Measurements from ENCODE around the gene SCUBE3. TPM values are rescaled to one million over a fixed set of nuclear protein-coding genes. Genes with fewer than 3 reads are reported as not detected.

The SCUBE3 gene
- total and polyA plus RNA-seq, 9 of the 15 experiments (the other 6 are each of a cell fraction or from before 2014, with no cell fraction given): 0.01 to 0.11 TPM; not detected in 7

GRCh38 chr6:35267897-35268296 lies 54.1 kb downstream of the SCUBE3 start:
- in situ Hi-C loops (cut with MboI) (no loop called here), intact Hi-C loops (cut with micrococcal nuclease) (no loop called here)
- H3K4me1 ChIP-seq (replicated peaks in 1 of 2; ENCODE audit: control insufficient read depth in 2 of 2, insufficient read depth in 2 of 2, low read length in 2 of 2): peaks cover 13 to 34% of the 10 kb centered on the region in 2 experiments
- ATAC-seq (no peak), FAIRE-seq (no peak), DNase-seq (ENCODE audit: extremely low read depth in 1 of 4, low spot score in 3 of 4) (no peak)
- H3K9me1 ChIP-seq (ENCODE audit: control insufficient read depth, insufficient read depth, low read length): no peaks in the 10 kb centered on the region
- ChIA-PET POLR2A (interaction anchor here (0.6 to 3.2 kb wide), 3 partner anchors 9 to 204 kb away, joined by 3 to 34 read pairs (median 5); partner anchors contain the start of gene ZNF76), CTCF (ENCODE audit: low intra/inter-chr PET ratio) (no interaction called here)
- H3K27me3 ChIP-seq (ENCODE audit: control insufficient read depth in 2 of 2, insufficient read depth in 2 of 2, low read length in 2 of 2): no peaks in the 10 kb centered on the region
- whole genome bisulfite sequencing (ENCODE audit: insufficient coverage, low coverage, missing lambda C conversion rate): 42% methylated on average over 2 of the region's 2 CpGs
- H3K4me3 ChIP-seq: no peak overlapping the region
- H3K79me2 ChIP-seq (ENCODE audit: control insufficient read depth, insufficient read depth, low read length): no peaks in the 10 kb centered on the region
- no peaks in the 10 kb centered on the region for H3K36me3 ChIP-seq (ENCODE audit: control insufficient read depth, insufficient read depth, low read length)
- H4K20me1 ChIP-seq (replicated peaks; ENCODE audit: control insufficient read depth, insufficient read depth, low read length): no peaks in the 10 kb centered on the region
- no TSS peak for BruUV-seq (replicated peaks)
- H3K27ac ChIP-seq (ENCODE audit: extremely low read depth, low read depth, low read length): no peak overlapping the region
- no peak overlapping the region for H2AFZ ChIP-seq (ENCODE audit: low read depth, low read length)
- H3K4me2 ChIP-seq (ENCODE audit: insufficient read depth, low read length): no peak overlapping the region
- no peaks in the 10 kb centered on the region for H3K9me3 ChIP-seq (replicated peaks; ENCODE audit: control insufficient read depth, insufficient read depth, low read depth, low read length)
- H3K9ac ChIP-seq (ENCODE audit: insufficient read depth in 1 of 2, low read depth in 2 of 2, low read length in 2 of 2): no peak overlapping the region
- TF ChIP-seq ZEB2 (IDR thresholded peaks at IDR 0.05) (no peak), BCL6 (CRISPR knock-in tag; IDR thresholded peaks at IDR 0.05) (no peak), PTBP1 (IDR thresholded peaks at IDR 0.05; ENCODE audit: low read depth, low read length) (no peak), ZNF232 (CRISPR knock-in tag; IDR thresholded peaks at IDR 0.05) (no peak), PATZ1 (CRISPR knock-in tag; IDR thresholded peaks at IDR 0.05; ENCODE audit: borderline replicate concordance) (no peak), ZFP91 (CRISPR knock-in tag; IDR thresholded peaks at IDR 0.05) (no peak), FOXM1 (IDR thresholded peaks at IDR 0.05; ENCODE audit: low read depth) (no peak), FOXM1 (CRISPR knock-in tag; IDR thresholded peaks at IDR 0.05; ENCODE audit: low read depth) (no peak), SPI1 (IDR thresholded peaks at IDR 0.05; ENCODE audit: borderline replicate concordance, low read depth, low read length) (no peak), PHB2 (IDR thresholded peaks at IDR 0.05; ENCODE audit: low read depth) (no peak), ZNF830 (CRISPR knock-in tag; IDR thresholded peaks at IDR 0.05) (no peak), ZFP36 (IDR thresholded peaks at IDR 0.05; ENCODE audit: low read depth, low read length, partially characterized antibody) (no peak)
